ENCODE measurements around the gene BPI.

The BPI gene

GRCh38 chr20:38325905-38326304 is 21.9 kb downstream of the BPI start:
- Histone ChIP-seq H3K27ac (ENCODE audit: low read depth, low read length) (no peak overlapping the region), H3F3A (ENCODE audit: insufficient read depth) (no peaks in the 10 kb centered on the region), H3K9ac (ENCODE audit: low read length) (no peak overlapping the region), H3K27me3 (ENCODE audit: low read length) (no peaks in the 10 kb centered on the region), H3K79me2 (ENCODE audit: insufficient read depth, low read length) (no peaks in the 10 kb centered on the region), H3K4me3 (ENCODE audit: insufficient read depth, low read length, poor library complexity, severe bottlenecking) (no peak overlapping the region), H2AFZ (ENCODE audit: low read depth, low read length, severe bottlenecking) (no peak overlapping the region), H3K4me2 (ENCODE audit: low read depth, low read length, poor library complexity, severe bottlenecking) (no peak overlapping the region), H4K20me1 (ENCODE audit: low read depth, low read length) (no peaks in the 10 kb centered on the region), H3K36me3 (ENCODE audit: low read length) (no peaks in the 10 kb centered on the region), H3K9me3 (ENCODE audit: insufficient read depth, low read length) (no peaks in the 10 kb centered on the region; the same call in 1 of the 2 replicates), H3K9me2 (replicated peaks; ENCODE audit: insufficient read depth, low read length) (no peaks in the 10 kb centered on the region)
- no peak for TF ChIP-seq EZH2phosphoT487 (conservative IDR thresholded peaks at IDR 0.05; ENCODE audit: low read length)

GRCh38 chr20:38326309-38326708 is 22.4 kb downstream of the BPI start:
- no peak overlapping the region for H3K9ac ChIP-seq (ENCODE audit: low read length)
- H3K9me3 ChIP-seq (ENCODE audit: insufficient read depth, low read length) = no peaks in the 10 kb centered on the region; the same call in 1 of the 2 replicates
- TF ChIP-seq CTCF (IDR thresholded peaks at IDR 0.05; ENCODE audit: insufficient read depth, low read length, poor library complexity, severe bottlenecking) = no peak
- TF ChIP-seq EZH2phosphoT487 (conservative IDR thresholded peaks at IDR 0.05; ENCODE audit: low read length) = no peak
- no peaks in the 10 kb centered on the region for H3K27me3 ChIP-seq (ENCODE audit: low read length)
- H2AFZ ChIP-seq (ENCODE audit: low read depth, low read length, severe bottlenecking) = no peak overlapping the region
- H4K20me1 ChIP-seq (ENCODE audit: low read depth, low read length) = no peaks in the 10 kb centered on the region
- H3K4me2 ChIP-seq (ENCODE audit: low read depth, low read length, poor library complexity, severe bottlenecking) = no peak overlapping the region
- H3K36me3 ChIP-seq (ENCODE audit: low read length) = no peaks in the 10 kb centered on the region
- no peak overlapping the region for H3K27ac ChIP-seq (ENCODE audit: low read depth, low read length)
- no peaks in the 10 kb centered on the region for H3F3A ChIP-seq (ENCODE audit: insufficient read depth)
- H3K4me3 ChIP-seq (ENCODE audit: insufficient read depth, low read length, poor library complexity, severe bottlenecking) = no peak overlapping the region
- H3K79me2 ChIP-seq (ENCODE audit: insufficient read depth, low read length) = no peaks in the 10 kb centered on the region
- H3K9me2 ChIP-seq (replicated peaks; ENCODE audit: insufficient read depth, low read length) = no peaks in the 10 kb centered on the region

- H3K4me3 ChIP-seq (ENCODE audit: insufficient read depth, low read length, poor library complexity, severe bottlenecking) = no peak overlapping the region
- no peaks in the 10 kb centered on the region for H4K20me1 ChIP-seq (ENCODE audit: low read depth, low read length)
- no peaks in the 10 kb centered on the region for H3F3A ChIP-seq (ENCODE audit: insufficient read depth)
- H3K9ac ChIP-seq (ENCODE audit: low read length) = no peak overlapping the region
- TF ChIP-seq EZH2phosphoT487 (conservative IDR thresholded peaks at IDR 0.05; ENCODE audit: low read length) (no peak), CTCF (IDR thresholded peaks at IDR 0.05; ENCODE audit: insufficient read depth, low read length, poor library complexity, severe bottlenecking) (no peak)
- H3K4me2 ChIP-seq (ENCODE audit: low read depth, low read length, poor library complexity, severe bottlenecking) = no peak overlapping the region
- no peaks in the 10 kb centered on the region for H3K36me3 ChIP-seq (ENCODE audit: low read length)
- H3K79me2 ChIP-seq (ENCODE audit: insufficient read depth, low read length) = no peaks in the 10 kb centered on the region
- no peak overlapping the region for H2AFZ ChIP-seq (ENCODE audit: low read depth, low read length, severe bottlenecking)
- H3K27me3 ChIP-seq (ENCODE audit: low read length) = no peaks in the 10 kb centered on the region
- H3K9me3 ChIP-seq (ENCODE audit: insufficient read depth, low read length) = no peaks in the 10 kb centered on the region; the same call in 1 of the 2 replicates
- H3K27ac ChIP-seq (ENCODE audit: low read depth, low read length) = no peak overlapping the region
- no peaks in the 10 kb centered on the region for H3K9me2 ChIP-seq (replicated peaks; ENCODE audit: insufficient read depth, low read length)
Measured at GRCh38 chr20:38330638-38331037, 26.7 kb downstream of the BPI start.

DNA sequence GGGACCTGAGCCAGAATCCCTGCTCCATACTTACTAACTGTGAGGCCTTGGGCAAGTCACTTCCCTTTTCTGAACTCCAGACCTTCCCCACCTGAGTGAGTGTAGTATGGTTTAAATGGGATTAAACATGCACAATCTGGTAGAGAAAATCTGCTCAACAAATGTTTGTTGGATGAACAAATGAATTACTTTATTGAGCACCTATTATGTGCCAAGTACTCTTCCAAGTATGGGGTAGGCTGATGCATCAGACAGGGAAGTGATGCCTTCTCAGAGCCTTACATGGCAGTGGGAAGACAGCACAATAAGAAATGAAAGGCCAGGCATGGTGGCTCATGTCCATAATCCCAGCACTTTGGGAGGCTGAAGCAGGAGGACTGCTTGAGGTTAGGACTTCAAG is 27.3 kb downstream of the BPI start:
- Histone ChIP-seq H3K4me3 (ENCODE audit: insufficient read depth, low read length, poor library complexity, severe bottlenecking) (no peak overlapping the region), H2AFZ (ENCODE audit: low read depth, low read length, severe bottlenecking) (no peak overlapping the region), H3K27ac (ENCODE audit: low read depth, low read length) (no peak overlapping the region), H3F3A (ENCODE audit: insufficient read depth) (no peaks in the 10 kb centered on the region), H3K79me2 (ENCODE audit: insufficient read depth, low read length) (no peaks in the 10 kb centered on the region), H3K4me2 (ENCODE audit: low read depth, low read length, poor library complexity, severe bottlenecking) (no peak overlapping the region), H4K20me1 (ENCODE audit: low read depth, low read length) (no peaks in the 10 kb centered on the region), H3K36me3 (ENCODE audit: low read length) (no peaks in the 10 kb centered on the region), H3K27me3 (ENCODE audit: low read length) (no peaks in the 10 kb centered on the region), H3K9ac (ENCODE audit: low read length) (no peak overlapping the region), H3K9me2 (replicated peaks; ENCODE audit: insufficient read depth, low read length) (no peaks in the 10 kb centered on the region), H3K9me3 (ENCODE audit: insufficient read depth, low read length) (no peaks in the 10 kb centered on the region; the same call in 1 of the 2 replicates)
- TF ChIP-seq CTCF (IDR thresholded peaks at IDR 0.05; ENCODE audit: insufficient read depth, low read length, poor library complexity, severe bottlenecking) = no peak

Data from SU-DHL-6 (cell line).